WTC11 (cell line): ENCODE measurements around the gene SCAF11. TPM values are rescaled to one million over a fixed set of nuclear protein-coding genes. Genes with fewer than 3 reads are reported as not detected.

Source experiments
- ATAC-seq: fragments of 200-7000 bp; cut with Tn5 transposase; 2 replicates; pipeline ENCODE4 v1.10.0; 2021; ENCODE audit warnings: mild to moderate bottlenecking, moderate library complexity
- CTCF ChIA-PET: fragments of 300-600 bp; sonication (Branson Sonifier 250); formaldehyde crosslinking; loops from one replicate; lab custom pipeline; 2021; ENCODE audit warnings: antibody characterized with exemption; lab: Charles Lee
- POLR2A ChIA-PET: fragments of 350-600 bp; sonication (Branson Sonifier 250); formaldehyde crosslinking; loops from one replicate; lab custom pipeline; 2021; ENCODE audit warnings: antibody characterized with exemption; lab: Charles Lee
- DNase-seq: peaks from one replicate; pipeline ENCODE4 v3.0.0; 2021; ENCODE audit warnings: low spot score
- H3K27ac Mint-ChIP-seq: 2 replicates; pipeline ENCODE4 v1.8.0; 2021; ENCODE audit warnings: mixed read lengths
- H3K27me3 Mint-ChIP-seq: 2 replicates; pipeline ENCODE4 v1.8.0; 2021; ENCODE audit warnings: low read depth, mild to moderate bottlenecking, moderate library complexity, mixed read lengths
- H3K36me3 Mint-ChIP-seq: 2 replicates; pipeline ENCODE4 v1.8.0; 2021; ENCODE audit warnings: mixed read lengths
- H3K4me1 Mint-ChIP-seq: 2 replicates; pipeline ENCODE4 v1.8.0; 2022; ENCODE audit warnings: mixed read lengths
- H3K4me3 Mint-ChIP-seq: 2 replicates; pipeline ENCODE4 v1.8.0; 2021; ENCODE audit warnings: mild to moderate bottlenecking, moderate library complexity, mixed read lengths
- H3K9me3 Mint-ChIP-seq: 2 replicates; pipeline ENCODE4 v1.8.0; 2021; ENCODE audit warnings: mixed read lengths
- CDX4 ChIP-seq: fragments of 250-450 bp; sonication (Bioruptor Pico); IDR thresholded peaks from 2 replicates; pipeline ENCODE4 v1.9.0; 2021; ENCODE audit warnings: moderate library complexity, mild to moderate bottlenecking, inconsistent platforms, borderline replicate concordance
- CREB1 ChIP-seq: sonication (generic); formaldehyde crosslinking; IDR thresholded peaks from 2 replicates; pipeline ENCODE4 v1.8.0; 2023; ENCODE audit warnings: mild to moderate bottlenecking, missing genetic modification reagents
- CREM ChIP-seq: sonication (generic); formaldehyde crosslinking; IDR thresholded peaks from 2 replicates; pipeline ENCODE4 v1.8.1; 2022; ENCODE audit warnings: mild to moderate bottlenecking, missing genetic modification reagents, moderate library complexity
- CTCF ChIP-seq: fragments of 200-600 bp; IDR thresholded peaks from 2 replicates; pipeline ENCODE4 v1.8.0; 2022; ENCODE audit warnings: antibody characterized with exemption
- EMX1 ChIP-seq: fragments of 250-450 bp; sonication (Bioruptor Pico); IDR thresholded peaks from 2 replicates; pipeline ENCODE4 v1.8.0; 2021; ENCODE audit warnings: mild to moderate bottlenecking
- ERG ChIP-seq: fragments of 250-450 bp; sonication (Bioruptor Pico); IDR thresholded peaks from 2 replicates; pipeline ENCODE4 v1.8.0; 2021; ENCODE audit warnings: mild to moderate bottlenecking
- FOXJ3 ChIP-seq: sonication (generic); formaldehyde crosslinking; IDR thresholded peaks from 2 replicates; pipeline ENCODE4 v1.9.0; 2021; ENCODE audit warnings: missing genetic modification reagents, mild to moderate bottlenecking, borderline replicate concordance
- JAZF1 ChIP-seq: fragments of 250-450 bp; sonication (Bioruptor Pico); IDR thresholded peaks from 2 replicates; pipeline ENCODE4 v1.9.0; 2021; ENCODE audit warnings: moderate library complexity, mild to moderate bottlenecking, inconsistent platforms
- MXD4 ChIP-seq: fragments of 250-450 bp; sonication (Bioruptor Pico); IDR thresholded peaks from 2 replicates; pipeline ENCODE4 v1.8.0; 2021; ENCODE audit warnings: mild to moderate bottlenecking, moderate library complexity, borderline replicate concordance
- SOX15 ChIP-seq: fragments of 250-450 bp; sonication (Bioruptor Pico); IDR thresholded peaks from 2 replicates; pipeline ENCODE4 v1.9.0; 2021; ENCODE audit warnings: mild to moderate bottlenecking
- ZNF232 ChIP-seq: sonication (generic); formaldehyde crosslinking; IDR thresholded peaks from 2 replicates; pipeline ENCODE4 v1.8.0; 2022; ENCODE audit warnings: mild to moderate bottlenecking, missing genetic modification reagents
- ZNF263 ChIP-seq: sonication (generic); formaldehyde crosslinking; IDR thresholded peaks from 2 replicates; pipeline ENCODE4 v1.8.1; 2022; ENCODE audit warnings: low read depth, mild to moderate bottlenecking, moderate library complexity, missing genetic modification reagents
- ZNF416 ChIP-seq: fragments of 250-450 bp; sonication (Bioruptor Pico); IDR thresholded peaks from 2 replicates; pipeline ENCODE4 v1.9.0; 2021; ENCODE audit warnings: mild to moderate bottlenecking, inconsistent platforms
- ZNF423 ChIP-seq: fragments of 250-450 bp; sonication (Bioruptor Pico); IDR thresholded peaks from 2 replicates; pipeline ENCODE4 v2.1.2; 2022; ENCODE audit warnings: mild to moderate bottlenecking, moderate library complexity
- total RNA-seq: library from RNA; stranded (reverse); gene quantifications from 3 replicates; pipeline ENCODE4 v1.2.3, GENCODE V29; 2021
- TF ChIP-seq, protein P1 (sequence below): sonication (generic); formaldehyde crosslinking; IDR thresholded peaks from 2 replicates; pipeline ENCODE4 v1.8.1; 2023; ENCODE audit warnings: mild to moderate bottlenecking, moderate library complexity, missing genetic modification reagents
- TF ChIP-seq, protein P2 (sequence below): fragments of 250-450 bp; sonication (Bioruptor Pico); conservative IDR thresholded peaks from 2 replicates; pipeline ENCODE4 v1.9.0; 2021; ENCODE audit warnings: mild to moderate bottlenecking
- TF ChIP-seq, protein P3 (sequence below): sonication (generic); formaldehyde crosslinking; IDR thresholded peaks from 2 replicates; pipeline ENCODE4 v1.8.1; 2023; ENCODE audit warnings: mild to moderate bottlenecking, missing genetic modification reagents
- TF ChIP-seq, protein P4 (sequence below): sonication (generic); formaldehyde crosslinking; IDR thresholded peaks from 2 replicates; pipeline ENCODE4 v1.8.0; 2023; ENCODE audit warnings: missing genetic modification reagents, mild to moderate bottlenecking, borderline replicate concordance

Gene SCAF11
- total RNA-seq, 1 experiment from 2014 or later, result 72.6 TPM

- no peak for TF ChIP-seq CDX4 (CRISPR knock-in tag)
- no peak for TF ChIP-seq CREM (CRISPR knock-in tag)
- TF ChIP-seq, protein P1, sequence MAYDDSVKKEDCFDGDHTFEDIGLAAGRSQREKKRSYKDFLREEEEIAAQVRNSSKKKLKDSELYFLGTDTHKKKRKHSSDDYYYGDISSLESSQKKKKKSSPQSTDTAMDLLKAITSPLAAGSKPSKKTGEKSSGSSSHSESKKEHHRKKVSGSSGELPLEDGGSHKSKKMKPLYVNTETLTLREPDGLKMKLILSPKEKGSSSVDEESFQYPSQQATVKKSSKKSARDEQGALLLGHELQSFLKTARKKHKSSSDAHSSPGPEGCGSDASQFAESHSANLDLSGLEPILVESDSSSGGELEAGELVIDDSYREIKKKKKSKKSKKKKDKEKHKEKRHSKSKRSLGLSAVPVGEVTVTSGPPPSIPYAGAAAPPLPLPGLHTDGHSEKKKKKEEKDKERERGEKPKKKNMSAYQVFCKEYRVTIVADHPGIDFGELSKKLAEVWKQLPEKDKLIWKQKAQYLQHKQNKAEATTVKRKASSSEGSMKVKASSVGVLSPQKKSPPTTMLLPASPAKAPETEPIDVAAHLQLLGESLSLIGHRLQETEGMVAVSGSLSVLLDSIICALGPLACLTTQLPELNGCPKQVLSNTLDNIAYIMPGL, result no peak
- TF ChIP-seq CREB1 (CRISPR knock-in tag), result no peak
- no peak for TF ChIP-seq ERG
- TF ChIP-seq ZNF232 (CRISPR knock-in tag), result no peak
- TF ChIP-seq, protein P2, sequence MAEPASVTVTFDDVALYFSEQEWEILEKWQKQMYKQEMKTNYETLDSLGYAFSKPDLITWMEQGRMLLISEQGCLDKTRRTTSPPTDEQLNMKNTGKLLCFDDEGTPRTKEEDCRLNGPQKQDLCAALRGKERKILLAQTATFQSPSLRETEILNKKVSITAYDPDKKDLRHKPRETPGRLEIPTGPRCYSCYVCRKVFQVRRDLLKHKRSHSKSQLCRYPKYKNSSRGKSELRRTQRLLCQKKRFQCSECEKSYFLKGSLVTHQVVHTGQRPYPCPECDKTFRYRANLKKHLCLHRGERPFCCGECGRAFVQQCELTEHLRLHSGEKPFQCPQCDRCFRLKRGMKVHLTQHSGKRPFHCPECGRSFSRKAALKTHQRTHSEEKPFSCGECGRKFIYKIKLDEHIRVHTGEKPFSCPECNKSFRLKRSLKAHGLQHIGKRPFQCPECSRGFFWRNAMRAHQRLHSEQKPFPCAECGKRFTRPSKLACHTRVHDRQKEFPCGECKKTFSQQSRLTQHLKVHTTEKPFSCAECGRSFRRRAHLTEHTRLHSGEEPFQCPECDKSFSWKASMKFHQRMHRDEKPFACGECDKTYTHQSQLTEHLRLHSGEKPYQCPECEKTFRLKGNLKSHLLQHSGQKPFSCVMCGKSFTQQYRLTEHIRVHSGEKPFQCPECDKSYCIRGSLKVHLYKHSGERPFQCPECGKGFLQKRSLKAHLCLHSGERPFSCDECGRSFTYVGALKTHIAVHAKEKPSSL, result no peak
- TF ChIP-seq, protein P3, sequence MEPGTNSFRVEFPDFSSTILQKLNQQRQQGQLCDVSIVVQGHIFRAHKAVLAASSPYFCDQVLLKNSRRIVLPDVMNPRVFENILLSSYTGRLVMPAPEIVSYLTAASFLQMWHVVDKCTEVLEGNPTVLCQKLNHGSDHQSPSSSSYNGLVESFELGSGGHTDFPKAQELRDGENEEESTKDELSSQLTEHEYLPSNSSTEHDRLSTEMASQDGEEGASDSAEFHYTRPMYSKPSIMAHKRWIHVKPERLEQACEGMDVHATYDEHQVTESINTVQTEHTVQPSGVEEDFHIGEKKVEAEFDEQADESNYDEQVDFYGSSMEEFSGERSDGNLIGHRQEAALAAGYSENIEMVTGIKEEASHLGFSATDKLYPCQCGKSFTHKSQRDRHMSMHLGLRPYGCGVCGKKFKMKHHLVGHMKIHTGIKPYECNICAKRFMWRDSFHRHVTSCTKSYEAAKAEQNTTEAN (CRISPR knock-in tag), result no peak
- TF ChIP-seq SOX15, result no peak
- TF ChIP-seq, all 79 proteins: peak for 0
These were observed 3.6 kb downstream of the SCAF11 start (continued) for GRCh38 chr12:45986641-45987339.

- Mint-ChIP-seq H3K27me3 (no peaks in the 10 kb centered on the region), H3K36me3 (peaks cover 12% of the 10 kb centered on the region), H3K4me3 (no peak overlapping the region), H3K4me1 (peaks cover 22% of the 10 kb centered on the region), H3K27ac (no peak overlapping the region), H3K9me3 (no peaks in the 10 kb centered on the region)
- DNase-seq, result no peak
- ATAC-seq, result no peak
- ChIA-PET POLR2A (interaction anchor here (1.2 kb wide), 1 partner anchor 8 kb away, joined by 5 read pairs; no protein-coding TSS in a partner anchor), CTCF (interaction anchor here (1.0 kb wide), 1 partner anchor 10 kb away, joined by 3 read pairs; no protein-coding TSS in a partner anchor)
- TF ChIP-seq, protein P4, sequence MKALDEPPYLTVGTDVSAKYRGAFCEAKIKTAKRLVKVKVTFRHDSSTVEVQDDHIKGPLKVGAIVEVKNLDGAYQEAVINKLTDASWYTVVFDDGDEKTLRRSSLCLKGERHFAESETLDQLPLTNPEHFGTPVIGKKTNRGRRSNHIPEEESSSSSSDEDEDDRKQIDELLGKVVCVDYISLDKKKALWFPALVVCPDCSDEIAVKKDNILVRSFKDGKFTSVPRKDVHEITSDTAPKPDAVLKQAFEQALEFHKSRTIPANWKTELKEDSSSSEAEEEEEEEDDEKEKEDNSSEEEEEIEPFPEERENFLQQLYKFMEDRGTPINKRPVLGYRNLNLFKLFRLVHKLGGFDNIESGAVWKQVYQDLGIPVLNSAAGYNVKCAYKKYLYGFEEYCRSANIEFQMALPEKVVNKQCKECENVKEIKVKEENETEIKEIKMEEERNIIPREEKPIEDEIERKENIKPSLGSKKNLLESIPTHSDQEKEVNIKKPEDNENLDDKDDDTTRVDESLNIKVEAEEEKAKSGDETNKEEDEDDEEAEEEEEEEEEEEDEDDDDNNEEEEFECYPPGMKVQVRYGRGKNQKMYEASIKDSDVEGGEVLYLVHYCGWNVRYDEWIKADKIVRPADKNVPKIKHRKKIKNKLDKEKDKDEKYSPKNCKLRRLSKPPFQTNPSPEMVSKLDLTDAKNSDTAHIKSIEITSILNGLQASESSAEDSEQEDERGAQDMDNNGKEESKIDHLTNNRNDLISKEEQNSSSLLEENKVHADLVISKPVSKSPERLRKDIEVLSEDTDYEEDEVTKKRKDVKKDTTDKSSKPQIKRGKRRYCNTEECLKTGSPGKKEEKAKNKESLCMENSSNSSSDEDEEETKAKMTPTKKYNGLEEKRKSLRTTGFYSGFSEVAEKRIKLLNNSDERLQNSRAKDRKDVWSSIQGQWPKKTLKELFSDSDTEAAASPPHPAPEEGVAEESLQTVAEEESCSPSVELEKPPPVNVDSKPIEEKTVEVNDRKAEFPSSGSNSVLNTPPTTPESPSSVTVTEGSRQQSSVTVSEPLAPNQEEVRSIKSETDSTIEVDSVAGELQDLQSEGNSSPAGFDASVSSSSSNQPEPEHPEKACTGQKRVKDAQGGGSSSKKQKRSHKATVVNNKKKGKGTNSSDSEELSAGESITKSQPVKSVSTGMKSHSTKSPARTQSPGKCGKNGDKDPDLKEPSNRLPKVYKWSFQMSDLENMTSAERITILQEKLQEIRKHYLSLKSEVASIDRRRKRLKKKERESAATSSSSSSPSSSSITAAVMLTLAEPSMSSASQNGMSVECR (CRISPR knock-in tag), result no peak
- TF ChIP-seq ZNF263 (CRISPR knock-in tag), result no peak
- TF ChIP-seq, protein P2, result no peak
- TF ChIP-seq MXD4 (CRISPR knock-in tag), result no peak
- TF ChIP-seq ZNF423 (CRISPR knock-in tag), result no peak
- TF ChIP-seq EMX1 (CRISPR knock-in tag), result no peak
- no peak for TF ChIP-seq FOXJ3 (CRISPR knock-in tag)
- TF ChIP-seq JAZF1 (CRISPR knock-in tag), result no peak
- no peak for TF ChIP-seq CTCF
- no peak for TF ChIP-seq ZNF416 (CRISPR knock-in tag)
These were observed 9.1 kb downstream of the SCAF11 start for GRCh38 chr12:45981075-45981837.
